MM.1S (cell line): ENCODE data around the gene CLTC.

Experiments used
- DNase-seq: peaks from one replicate; pipeline ENCODE4 v3.0.0-alpha.2; 2015
- H2AFZ ChIP-seq: fragments of 300-600 bp; sonication (generic); 2 replicates; pipeline ENCODE4 v1.6.0; 2016; ENCODE audit warnings: antibody characterized with exemption, low read length
- H3F3A ChIP-seq: fragments of 300-600 bp; sonication (generic); 2 replicates; pipeline ENCODE4 v1.6.1; 2016; ENCODE audit warnings: mild to moderate bottlenecking, antibody characterized with exemption, low read length, moderate library complexity, mixed read lengths; ENCODE audit not compliant: insufficient read depth
- H3K27ac ChIP-seq: fragments of 300-600 bp; sonication (generic); 2 replicates; pipeline ENCODE4 v1.5.1; 2016; ENCODE audit warnings: mild to moderate bottlenecking, low read length
- H3K27me3 ChIP-seq: fragments of 300-600 bp; sonication (generic); replicated peaks from 2 replicates; pipeline ENCODE4 v1.6.0; 2016; ENCODE audit warnings: low read length; ENCODE audit not compliant: insufficient read depth
- H3K36me3 ChIP-seq: fragments of 300-600 bp; sonication (generic); replicated peaks from 2 replicates; pipeline ENCODE4 v1.6.1; 2016; ENCODE audit warnings: mild to moderate bottlenecking, low read length, mixed read lengths; ENCODE audit not compliant: insufficient read depth
- H3K4me1 ChIP-seq: fragments of 300-600 bp; sonication (generic); 2 replicates; pipeline ENCODE4 v1.6.1; 2016; ENCODE audit warnings: low read length, mixed read lengths
- H3K4me2 ChIP-seq: fragments of 300-600 bp; sonication (generic); 2 replicates; pipeline ENCODE4 v1.6.0; 2016; ENCODE audit warnings: low read depth, low read length
- H3K4me3 ChIP-seq: fragments of 300-600 bp; sonication (generic); 2 replicates; pipeline ENCODE4 v1.5.1; 2016; ENCODE audit warnings: low read length, mixed read lengths
- H3K79me2 ChIP-seq: fragments of 300-600 bp; sonication (generic); 2 replicates; pipeline ENCODE4 v1.6.1; 2016; ENCODE audit warnings: mixed run types, low read length, mixed read lengths
- H3K9ac ChIP-seq: fragments of 300-600 bp; sonication (generic); 2 replicates; pipeline ENCODE4 v1.6.1; 2016; ENCODE audit warnings: low read length, mixed read lengths
- H3K9me2 ChIP-seq: fragments of 300-600 bp; sonication (generic); replicated peaks from 2 replicates; pipeline ENCODE4 v1.6.1; 2016; ENCODE audit warnings: mild to moderate bottlenecking, low read length, mixed read lengths; ENCODE audit not compliant: insufficient read depth
- H3K9me3 ChIP-seq: fragments of 300-600 bp; sonication (generic); replicated peaks from 2 replicates; pipeline ENCODE4 v1.6.1; 2016; ENCODE audit warnings: mild to moderate bottlenecking, low read length, mixed read lengths; ENCODE audit not compliant: insufficient read depth
- H4K20me1 ChIP-seq: fragments of 300-600 bp; sonication (generic); 2 replicates; pipeline ENCODE4 v1.6.1; 2016; ENCODE audit warnings: mild to moderate bottlenecking, low read length, moderate library complexity, mixed read lengths; ENCODE audit not compliant: insufficient read depth
- CTCF ChIP-seq: fragments of 300-600 bp; sonication (generic); IDR thresholded peaks from 2 replicates; pipeline ENCODE4 v1.5.1; 2016; ENCODE audit warnings: antibody characterized with exemption, low read length, mixed read lengths
- EZH2 ChIP-seq: fragments of 300-600 bp; sonication (generic); optimal IDR thresholded peaks from 2 replicates; pipeline ENCODE3; 2017; ENCODE audit warnings: low read depth, mild to moderate bottlenecking, antibody characterized with exemption, low read length, mixed read lengths
- EZH2phosphoT487 ChIP-seq: fragments of 300-600 bp; sonication (generic); IDR thresholded peaks from 2 replicates; pipeline ENCODE4 v1.6.1; 2018; ENCODE audit warnings: antibody characterized with exemption, low read length

The CLTC gene

GRCh38 chr17:59723041-59723440, 103.3 kb downstream of the CLTC start:
- Histone ChIP-seq H3K36me3 (no peaks in the 10 kb centered on the region), H3K9ac (no peak overlapping the region), H2AFZ (no peak overlapping the region), H3K27ac (no peak overlapping the region), H3K79me2 (peaks cover 64% of the 10 kb centered on the region), H3K4me1 (no peaks in the 10 kb centered on the region), H3K27me3 (no peaks in the 10 kb centered on the region), H3K9me2 (no peaks in the 10 kb centered on the region), H4K20me1 (peaks cover 5% of the 10 kb centered on the region; the same call in 1 of the 2 replicates), H3F3A (no peaks in the 10 kb centered on the region), H3K4me3 (no peak overlapping the region), H3K4me2 (no peak overlapping the region), H3K9me3 (no peaks in the 10 kb centered on the region)
- TF ChIP-seq EZH2 = no peak
- TF ChIP-seq CTCF = no peak
- no peak for TF ChIP-seq EZH2phosphoT487
- DNase-seq = no peak

GRCh38 chr17:59723607-59724006, 103.9 kb downstream of the CLTC start:
- no peak overlapping the region for H2AFZ ChIP-seq
- H3K36me3 ChIP-seq = no peaks in the 10 kb centered on the region
- H3K79me2 ChIP-seq = peaks cover 64% of the 10 kb centered on the region
- no peak overlapping the region for H3K27ac ChIP-seq
- no peak overlapping the region for H3K4me2 ChIP-seq
- no peaks in the 10 kb centered on the region for H3K9me3 ChIP-seq
- no peaks in the 10 kb centered on the region for H3K9me2 ChIP-seq
- no peak for DNase-seq
- no peak overlapping the region for H3K9ac ChIP-seq
- no peak for TF ChIP-seq EZH2
- no peak for TF ChIP-seq EZH2phosphoT487
- TF ChIP-seq CTCF = no peak
- H3F3A ChIP-seq = no peaks in the 10 kb centered on the region
- no peaks in the 10 kb centered on the region for H3K27me3 ChIP-seq
- H3K4me1 ChIP-seq = no peaks in the 10 kb centered on the region
- peaks cover 5% of the 10 kb centered on the region; the same call in 1 of the 2 replicates for H4K20me1 ChIP-seq
- no peak overlapping the region for H3K4me3 ChIP-seq

GRCh38 chr17:59725691-59726090, 106.0 kb downstream of the CLTC start:
- TF ChIP-seq CTCF = no peak
- no peak for TF ChIP-seq EZH2phosphoT487
- TF ChIP-seq EZH2 = no peak
- Histone ChIP-seq H3K36me3 (no peaks in the 10 kb centered on the region), H4K20me1 (peaks cover 5% of the 10 kb centered on the region; the same call in 1 of the 2 replicates), H3K4me2 (no peak overlapping the region), H3K79me2 (peaks cover 59% of the 10 kb centered on the region), H3K9me3 (no peaks in the 10 kb centered on the region), H3K27me3 (no peaks in the 10 kb centered on the region), H3K4me1 (no peaks in the 10 kb centered on the region), H3F3A (no peaks in the 10 kb centered on the region), H3K4me3 (no peak overlapping the region), H3K9me2 (no peaks in the 10 kb centered on the region), H3K9ac (no peak overlapping the region), H3K27ac (no peak overlapping the region), H2AFZ (no peak overlapping the region)
- no peak for DNase-seq
